SW 1271 (cell line): ENCODE measurements around the gene CACNG8.

Source experiments
- DNase-seq, 2 experiments: peaks; one replicate each; lab custom pipeline; 2025; lab: John Stamatoyannopoulos, UW

CACNG8 gene

DNA sequence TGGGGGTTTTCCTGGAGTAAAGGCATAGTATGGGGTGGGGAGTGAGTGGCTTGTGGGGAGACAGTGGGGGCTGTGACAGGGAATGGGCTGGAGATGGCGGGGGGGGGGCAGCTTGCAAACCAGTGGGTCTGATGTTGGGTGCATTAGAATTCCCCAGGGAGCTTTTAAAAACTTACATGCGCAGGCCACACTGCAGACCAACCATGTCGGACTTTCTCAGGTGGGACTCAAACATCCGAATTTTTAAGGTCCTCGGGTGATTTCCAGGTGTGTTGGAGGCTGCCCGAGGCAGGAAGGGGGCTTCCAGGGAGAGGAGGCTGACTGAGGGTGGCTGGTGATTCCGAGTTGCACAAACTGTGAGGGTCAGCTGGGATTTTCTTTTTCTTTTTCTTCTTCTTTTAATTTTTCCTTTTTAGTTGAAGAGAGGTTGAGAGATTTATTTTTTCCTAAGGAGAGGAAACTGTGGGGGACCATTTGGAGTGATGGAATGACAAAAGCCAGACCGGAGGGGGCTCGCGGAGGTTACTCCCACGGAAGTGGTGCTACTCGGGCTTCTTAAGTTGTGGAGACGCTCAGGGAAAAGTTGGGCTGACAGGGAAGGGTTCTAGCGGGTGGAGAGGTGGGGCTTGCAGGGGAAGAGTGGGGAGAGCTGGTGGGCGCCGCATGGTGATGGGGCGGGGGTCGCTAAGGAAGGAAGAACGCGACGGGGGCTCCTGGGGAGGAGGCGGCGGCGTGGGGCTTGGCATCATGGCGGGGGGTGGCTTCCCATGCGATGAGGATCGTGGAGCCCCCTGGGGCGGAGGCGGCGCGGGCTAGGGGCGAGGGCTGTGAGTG lies 997 bp upstream of the CACNG8 start:
- DNase-seq, result no peak

DNA sequence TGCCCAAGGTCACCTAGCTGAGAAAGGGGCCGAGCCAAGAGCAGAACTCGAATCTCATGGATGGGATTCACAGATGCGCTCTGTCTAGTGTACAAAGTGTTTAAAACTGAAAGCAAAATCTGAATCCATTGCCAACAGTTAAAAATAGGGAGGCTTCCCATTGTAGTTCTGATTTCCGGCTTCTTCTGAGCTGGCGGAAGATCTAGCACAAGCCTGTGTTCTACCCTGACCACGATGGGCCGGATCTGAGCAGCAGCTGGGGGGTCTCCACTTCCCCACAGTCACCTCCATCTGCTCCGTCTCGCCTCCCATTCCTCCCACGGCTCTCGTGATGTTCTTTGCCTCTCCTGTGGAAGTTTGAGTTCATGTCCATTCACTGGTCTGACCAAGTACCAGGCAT lies 2.4 kb downstream of the CACNG8 start:
- no peak for DNase-seq

DNA sequence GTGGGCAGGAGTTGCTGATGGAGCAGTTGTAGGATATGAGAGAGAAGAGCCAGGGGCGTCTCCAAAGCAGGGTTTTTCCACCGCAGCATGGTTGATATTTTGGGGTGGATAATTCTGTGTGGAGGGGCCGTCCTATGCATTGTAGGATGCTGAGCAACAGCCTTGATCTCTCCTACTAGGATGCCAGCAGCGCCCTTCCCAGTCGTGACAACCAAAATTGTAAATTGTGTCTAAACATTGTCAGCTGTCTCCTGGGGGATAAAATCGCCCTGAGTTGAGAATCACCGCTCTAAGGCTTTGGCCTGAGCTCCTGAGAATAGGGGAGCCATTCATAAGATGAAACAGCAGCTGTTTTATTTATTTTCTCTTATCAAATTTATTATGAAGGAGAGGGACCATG lies 4.2 kb downstream of the CACNG8 start:
- DNase-seq, result no peak

DNA sequence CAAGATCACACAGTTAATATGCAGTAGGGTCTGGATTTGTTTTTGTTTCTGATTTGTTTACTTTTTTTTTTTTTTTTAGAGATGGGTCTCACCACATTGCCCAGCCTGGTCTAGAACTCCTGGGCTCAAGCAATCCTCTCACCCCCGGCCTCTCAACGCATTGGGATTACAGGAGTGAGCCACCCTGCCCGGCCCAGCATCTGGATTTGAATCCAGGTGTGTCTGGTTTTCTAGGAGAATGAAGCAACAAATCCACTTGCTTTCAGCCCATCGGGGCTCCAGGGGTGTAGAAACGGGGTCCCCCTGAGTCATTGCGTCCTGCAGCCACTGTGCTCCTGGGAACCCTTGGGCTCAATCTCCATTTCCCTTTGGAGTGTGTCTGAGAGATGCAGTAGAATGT lies 6.6 kb downstream of the CACNG8 start:
- no peak for DNase-seq

DNA sequence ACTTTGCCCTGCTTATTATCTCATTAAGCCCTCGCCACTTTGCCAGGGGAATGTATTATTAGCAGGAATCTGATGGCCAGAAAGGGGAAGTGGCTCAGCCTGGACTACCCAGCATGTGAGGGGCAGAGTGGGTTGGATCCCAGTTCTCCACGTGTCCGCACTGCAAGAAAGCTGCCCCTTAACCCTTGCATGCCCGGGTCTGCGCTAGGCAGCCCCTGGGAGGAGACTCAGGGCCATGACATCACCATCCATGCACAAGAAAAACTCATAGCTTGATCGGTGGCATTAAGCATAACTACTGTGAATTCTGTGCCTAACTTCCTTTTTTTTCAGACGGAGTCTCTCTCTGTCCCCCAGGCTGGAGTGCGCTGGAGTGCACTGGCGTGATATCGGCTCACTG lies 8.9 kb downstream of the CACNG8 start:
- no peak for DNase-seq

DNA sequence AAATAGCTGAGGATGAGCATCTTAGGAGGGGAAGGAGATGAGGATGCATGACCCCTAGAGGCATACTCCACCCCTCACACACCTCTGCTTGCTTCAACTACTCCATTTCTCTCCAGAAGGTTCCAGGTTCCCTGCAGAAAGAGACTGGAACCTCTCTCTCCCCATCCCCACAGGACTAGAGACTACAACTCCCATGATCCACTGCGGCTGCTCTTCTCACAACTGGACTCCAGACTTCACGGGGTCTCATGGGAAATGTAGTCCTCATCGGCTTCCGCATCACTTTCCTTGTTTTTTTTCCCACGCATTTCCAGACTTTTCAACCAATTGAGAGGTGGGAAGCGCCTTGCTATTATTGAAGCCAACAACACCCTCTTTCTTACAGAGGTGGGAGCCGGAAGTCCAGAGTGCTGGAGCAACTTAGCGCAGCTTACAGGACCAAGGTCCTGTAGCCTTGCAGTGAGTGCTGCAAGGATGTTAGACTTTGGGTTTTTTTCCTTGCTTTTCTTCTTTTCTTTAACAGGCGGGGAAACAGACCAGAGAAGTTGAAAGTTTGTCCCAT lies 14.8 kb downstream of the CACNG8 start:
- peak; percentile 77 to 89 for DNase-seq

DNA sequence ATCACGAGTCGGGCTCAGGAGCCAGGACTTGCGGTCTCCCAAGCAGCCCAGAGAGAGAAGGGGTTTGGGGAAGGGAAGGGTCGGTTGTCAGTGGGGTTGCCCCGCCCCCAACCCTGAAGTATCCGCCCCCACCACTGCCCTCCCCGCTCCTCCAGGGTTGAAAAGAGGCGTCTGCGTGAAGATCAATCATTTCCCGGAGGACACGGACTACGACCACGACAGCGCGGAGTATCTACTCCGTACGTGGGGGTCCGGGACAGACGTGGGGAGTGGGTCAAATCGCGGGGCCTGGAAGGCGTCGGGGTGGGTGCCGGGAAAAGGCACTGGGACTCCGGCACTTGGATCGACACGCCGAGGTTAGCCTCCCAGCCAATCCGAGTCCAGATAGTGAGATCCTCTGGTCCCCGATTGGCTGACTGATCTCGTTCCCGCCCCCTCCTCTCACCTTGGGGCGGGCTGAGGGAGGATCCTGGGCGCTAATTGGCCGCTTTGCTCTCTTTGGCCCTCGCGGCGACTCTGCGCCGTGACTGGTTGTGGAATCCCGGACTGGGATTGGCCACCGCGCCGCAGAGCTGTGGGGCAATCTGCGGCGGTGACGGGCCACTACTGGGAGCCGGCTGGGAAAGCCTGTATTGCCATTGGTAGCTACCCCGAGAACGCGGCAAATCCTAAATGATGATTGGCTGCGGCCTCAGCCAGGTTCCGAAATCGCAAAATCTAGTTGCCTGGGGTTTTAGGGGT lies 15.4 kb downstream of the CACNG8 start:
- peak; percentile 78 to 97 for DNase-seq

DNA sequence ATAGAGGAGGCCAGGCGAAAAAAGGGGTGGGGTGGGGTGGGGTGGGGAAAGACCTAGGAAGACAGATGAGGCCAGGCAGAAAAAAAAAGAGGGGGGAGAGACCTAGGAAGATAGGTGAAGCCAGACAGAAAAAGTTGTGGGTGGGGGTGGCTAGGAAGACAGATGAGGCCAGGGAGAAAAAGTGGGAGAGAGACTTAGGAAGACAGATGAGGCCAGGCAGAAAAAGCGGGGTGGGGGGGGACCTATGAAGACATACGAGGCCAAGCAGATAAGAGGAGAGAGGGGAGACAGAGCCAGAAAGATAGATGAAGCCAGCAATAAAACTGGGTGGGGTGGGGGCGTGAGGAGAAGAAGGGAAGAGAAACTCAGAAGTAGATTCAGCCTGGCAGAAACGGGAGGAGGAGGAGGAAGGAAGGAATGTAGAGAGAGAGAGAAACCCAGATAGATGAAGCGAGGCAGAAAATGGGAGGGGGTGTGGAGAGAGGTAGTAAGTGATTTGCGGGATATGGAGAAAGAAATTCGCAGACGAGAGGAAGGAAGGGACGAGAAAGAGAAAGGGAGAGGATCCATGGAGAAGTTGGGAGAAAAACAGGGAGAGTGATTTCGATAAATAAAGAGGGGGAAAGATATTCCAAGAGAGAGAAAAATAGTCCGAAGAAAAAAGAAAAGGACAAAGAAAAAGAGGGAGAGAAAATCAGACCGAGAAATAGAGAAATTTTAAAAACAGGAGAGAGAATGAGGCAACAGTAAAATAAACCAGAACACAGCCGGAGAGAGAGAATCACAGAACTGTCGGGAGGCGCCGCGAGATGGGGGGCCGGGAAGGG lies 16.5 kb downstream of the CACNG8 start:
- no peak for DNase-seq

DNA sequence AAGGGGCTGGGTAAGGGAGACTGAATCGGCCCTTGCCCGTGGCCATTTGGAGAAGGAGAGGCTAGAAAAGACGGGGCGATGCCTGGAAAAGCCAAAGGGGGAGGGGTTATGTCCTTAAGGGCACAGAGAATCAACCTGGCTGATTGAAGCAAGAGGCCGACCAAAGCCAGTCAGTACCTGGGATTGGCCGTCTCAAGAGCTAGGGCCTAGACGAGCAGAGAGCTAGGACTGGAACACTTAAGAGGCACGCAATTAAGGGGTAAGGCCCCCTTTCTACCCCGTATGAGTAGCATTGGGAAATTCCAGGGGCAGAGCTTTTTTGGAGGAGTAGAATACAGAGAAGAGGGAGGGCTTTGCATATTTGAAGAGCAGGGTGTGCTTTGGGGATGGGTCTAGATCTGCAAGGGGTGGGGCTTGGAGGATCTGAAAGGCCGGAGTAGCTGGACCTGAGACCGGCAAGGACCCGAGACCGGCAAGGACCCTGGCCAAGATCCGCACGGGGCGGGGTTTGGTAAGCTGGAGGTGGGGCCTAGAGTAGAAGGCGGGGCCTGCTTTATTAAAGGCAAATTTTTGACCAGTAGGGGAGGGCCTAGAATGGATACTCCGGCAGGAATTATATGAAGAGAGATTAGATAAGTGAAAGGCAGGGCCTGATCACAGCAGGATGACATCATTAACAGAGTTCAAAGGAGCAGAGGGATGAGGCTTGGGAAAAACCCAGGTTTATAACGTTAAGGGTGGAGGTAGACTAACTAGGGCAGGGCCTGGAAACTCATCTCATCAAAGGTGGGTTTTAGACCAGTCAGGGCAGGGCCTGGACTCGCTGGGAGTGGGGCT lies 18.0 kb downstream of the CACNG8 start:
- peak; percentile 60 to 91 for DNase-seq

DNA sequence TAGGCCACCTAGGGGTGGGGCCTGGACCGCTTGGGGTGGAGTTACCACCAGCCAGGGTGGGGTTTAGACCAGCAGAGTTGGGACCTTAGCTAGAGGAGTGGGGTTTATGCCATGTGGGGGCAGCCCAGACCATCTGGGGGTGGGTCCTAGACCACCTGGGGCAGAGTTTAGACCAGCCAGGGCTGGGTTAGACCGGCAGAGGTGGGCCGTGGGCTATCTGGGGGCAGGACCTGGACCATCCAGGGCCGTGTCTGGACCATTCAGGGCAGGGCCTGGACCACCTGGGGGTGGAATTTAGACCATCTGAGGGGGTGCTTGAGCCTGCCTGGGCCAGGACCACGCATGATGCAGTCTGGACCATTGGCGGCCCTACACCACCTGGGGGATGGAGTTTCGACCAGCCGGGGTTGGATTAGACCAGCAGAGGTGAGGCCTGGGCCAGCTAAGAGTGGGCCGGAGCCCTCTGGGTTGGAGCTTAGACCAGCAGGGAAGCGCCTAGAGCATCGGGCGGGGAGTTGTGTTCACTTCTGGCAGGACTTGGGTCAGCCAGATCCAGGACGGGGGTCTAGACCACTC lies 18.7 kb downstream of the CACNG8 start:
- DNase-seq, result no peak

DNA sequence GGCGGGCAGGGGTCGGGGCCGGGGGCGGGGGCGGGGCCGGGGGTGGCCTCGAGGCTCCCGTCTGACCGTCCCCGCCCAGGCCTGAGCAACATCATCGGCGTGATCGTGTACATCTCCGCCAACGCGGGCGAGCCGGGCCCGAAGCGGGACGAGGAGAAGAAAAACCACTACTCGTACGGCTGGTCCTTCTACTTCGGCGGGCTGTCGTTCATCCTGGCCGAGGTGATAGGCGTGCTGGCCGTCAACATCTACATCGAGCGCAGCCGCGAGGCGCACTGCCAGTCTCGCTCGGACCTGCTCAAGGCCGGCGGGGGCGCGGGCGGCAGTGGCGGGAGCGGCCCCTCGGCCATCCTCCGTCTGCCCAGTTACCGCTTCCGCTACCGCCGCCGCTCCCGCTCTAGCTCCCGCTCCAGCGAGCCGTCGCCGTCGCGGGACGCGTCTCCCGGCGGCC lies 19.3 kb downstream of the CACNG8 start:
- no peak for DNase-seq

DNA sequence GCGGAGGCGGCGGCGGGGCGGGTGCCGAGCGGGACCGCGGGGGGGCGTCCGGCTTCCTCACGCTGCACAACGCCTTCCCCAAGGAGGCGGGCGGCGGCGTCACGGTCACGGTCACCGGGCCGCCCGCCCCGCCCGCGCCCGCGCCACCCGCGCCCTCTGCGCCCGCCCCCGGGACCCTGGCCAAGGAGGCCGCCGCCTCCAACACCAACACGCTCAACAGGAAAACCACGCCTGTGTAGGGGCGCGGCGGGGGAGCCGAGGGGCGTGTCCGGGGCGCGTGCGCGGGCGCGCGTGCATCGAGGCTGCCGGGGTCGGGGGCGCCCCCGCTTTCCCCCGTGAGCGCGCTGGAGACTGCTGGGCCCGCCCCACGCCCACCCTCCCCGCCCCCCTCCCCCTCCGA lies 19.9 kb downstream of the CACNG8 start:
- DNase-seq, result peak in 1 of 2 experiments; percentile 47

DNA sequence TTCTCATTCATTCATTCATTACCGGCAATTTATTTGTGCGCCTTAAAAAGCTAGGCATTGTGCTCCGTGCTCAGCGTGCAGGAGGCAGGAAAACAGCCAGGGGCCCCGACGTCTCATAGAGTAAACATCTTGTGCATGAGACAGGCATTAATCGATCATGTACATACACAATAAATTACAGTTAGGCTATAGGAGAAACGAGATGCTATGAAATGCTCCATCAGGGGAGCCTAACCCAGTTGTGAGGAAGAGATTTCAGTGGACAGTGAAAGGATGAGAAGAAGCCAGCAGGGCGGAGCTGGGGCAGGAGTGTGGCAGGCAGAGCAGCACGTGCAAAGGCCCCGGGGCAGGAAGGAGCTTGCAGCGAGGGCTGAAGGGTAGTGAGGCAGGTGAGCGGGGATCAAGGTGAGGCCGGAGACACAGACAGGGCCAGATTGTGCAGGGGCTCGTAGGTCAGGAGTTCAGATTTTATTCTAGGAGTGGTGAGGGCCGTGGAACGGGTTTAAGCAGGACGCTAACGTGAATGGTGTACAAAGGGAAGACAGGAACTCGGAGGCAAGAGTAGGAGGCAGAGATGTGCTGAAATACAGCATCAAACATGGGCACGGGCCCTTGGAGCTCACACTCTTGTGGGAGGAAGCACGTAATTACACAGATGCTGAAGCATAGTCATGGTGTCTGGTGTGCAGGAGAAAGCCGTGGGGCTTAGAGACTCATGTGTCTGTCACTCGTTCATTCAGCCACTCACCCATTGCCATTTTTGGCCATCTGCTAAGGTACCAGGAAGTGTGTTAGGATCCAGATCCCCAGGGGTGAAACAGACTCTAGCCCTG lies 20.9 kb downstream of the CACNG8 start:
- DNase-seq, result no peak

DNA sequence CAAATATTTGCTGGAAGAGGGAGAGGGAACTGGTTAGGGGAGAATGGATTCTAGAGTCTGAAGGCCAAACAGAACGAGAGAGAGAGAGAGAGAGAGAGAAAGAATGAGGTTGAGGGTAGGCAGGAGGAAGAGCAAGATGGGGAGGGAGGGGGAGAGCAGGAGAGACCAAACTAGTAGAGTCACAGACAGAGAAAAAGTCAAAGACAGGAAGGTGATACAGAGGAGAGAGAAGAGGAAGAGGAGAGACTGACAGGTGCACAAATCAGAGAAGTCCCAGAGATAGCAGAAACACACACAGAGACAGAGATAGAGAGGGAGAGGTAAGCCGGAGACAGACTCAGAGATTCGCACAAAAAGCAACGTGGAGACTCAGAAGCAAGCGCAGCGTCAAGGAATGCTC lies 23.1 kb downstream of the CACNG8 start:
- DNase-seq, result no peak

DNA sequence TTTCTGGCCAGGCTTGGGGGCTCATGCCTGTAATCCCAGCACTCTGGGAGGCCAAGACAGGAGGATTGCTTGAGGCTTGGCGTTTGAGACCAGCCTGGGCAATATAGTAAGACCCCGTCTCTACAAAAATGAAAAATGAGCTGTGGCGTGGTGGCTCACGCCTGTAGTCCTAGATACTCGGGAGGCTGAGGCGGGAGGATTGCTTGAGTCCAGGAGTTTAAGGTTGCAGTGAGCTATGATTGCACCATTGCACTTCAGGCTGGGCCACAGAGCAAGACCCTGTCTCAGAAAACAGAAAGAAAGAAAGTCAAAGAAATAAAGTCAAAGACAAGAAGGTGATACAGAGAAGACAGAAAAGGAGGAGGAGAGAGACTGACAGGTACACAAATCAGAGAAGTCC lies 26.2 kb downstream of the CACNG8 start:
- no peak for DNase-seq

DNA sequence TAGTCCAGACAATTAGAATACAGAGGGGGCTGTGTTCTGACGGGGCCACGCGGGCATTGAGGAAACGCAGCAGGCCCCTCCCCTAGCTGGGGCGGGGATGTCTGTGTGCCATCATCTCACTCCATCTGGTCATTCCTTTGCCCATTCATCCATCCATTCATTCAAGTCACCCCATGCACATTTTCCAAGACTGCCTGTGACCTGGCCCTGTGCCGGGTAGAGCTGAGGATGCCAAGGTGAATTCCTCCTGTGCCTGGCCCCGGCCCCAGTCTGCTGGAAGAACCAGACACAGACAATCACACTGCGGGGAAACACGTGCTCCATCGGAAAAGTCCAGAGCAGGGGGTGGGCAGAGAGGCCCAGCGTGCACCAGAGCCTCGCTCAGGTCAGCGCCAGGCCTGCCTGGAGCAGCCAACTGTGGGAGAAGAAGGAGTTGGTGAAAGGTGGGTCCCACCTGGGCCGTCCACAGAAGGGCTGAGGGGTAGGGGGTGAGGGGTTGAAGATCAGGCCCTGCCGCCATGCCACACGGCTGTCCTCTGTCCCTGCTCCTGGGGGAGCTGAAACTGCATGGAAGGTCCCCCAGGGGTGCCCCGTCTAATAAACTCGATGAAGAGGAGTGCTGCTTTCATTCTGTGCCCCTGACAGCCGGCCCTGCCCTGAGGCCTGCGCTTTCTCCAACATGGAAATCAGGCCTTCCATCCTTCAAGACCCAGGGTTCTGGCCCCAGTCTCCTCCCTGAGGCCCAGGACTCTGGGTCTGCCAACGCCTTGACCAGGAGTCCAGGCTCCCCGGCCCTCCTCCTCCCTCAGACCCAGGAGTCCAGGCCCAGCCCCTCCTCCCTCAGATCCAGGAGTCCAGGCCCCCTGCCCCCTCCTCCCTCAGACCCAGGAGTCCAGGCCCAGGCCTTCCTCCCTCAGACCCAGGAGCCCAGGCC lies 27.1 kb downstream of the CACNG8 start:
- no peak for DNase-seq

DNA sequence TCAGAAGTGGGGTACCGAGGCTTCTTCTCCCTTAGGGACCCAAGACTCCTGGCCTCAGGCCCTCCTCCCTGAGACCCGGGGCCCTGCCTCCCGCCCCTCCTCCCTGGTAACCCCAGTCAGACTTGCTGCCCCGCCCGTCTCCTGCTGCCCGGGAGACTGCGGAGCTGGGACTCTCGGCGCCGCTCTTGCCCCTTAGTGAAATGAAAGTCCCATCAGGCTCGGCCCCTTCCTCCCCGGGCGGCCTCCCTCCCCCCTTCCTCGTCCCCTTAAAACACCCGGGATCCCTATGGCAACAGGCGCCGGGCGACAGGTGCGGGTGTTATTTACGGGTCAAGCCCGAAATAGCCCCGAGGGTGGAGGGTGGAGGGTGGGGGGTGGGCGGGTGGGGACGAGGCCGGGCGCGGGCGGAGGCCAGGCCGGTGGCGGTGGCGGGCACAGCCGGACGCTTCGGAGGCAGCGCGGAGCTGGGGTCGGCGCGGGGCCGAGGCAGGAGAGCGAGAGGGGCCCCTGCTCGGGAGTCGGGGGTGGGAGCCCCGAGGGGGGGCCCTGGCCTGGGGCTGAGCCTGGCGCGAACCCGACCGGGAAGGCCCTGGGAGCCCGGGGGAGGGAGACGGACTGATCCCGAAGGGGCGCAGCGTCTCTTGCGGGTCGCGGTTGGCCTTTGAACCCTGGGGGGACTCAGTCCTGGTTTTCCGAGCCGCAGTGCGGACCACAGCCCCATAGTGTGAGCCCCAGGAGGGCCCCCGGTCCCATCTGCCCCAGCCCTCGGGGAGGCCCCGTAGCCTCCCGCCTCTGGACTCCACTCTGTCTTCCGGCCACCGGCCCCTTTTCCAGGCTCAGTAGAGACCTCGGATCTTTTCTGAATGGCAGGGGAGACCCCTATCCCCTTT lies 28.7 kb downstream of the CACNG8 start, which contains the start of gene CACNG6:
CACNG6 (plus strand) TSS at position 414 of the 890 bp plus-strand sequence. CDS start 1,241 bp downstream, outside the sequence.
- DNase-seq, result peak in 1 of 2 experiments; percentile 53

DNA sequence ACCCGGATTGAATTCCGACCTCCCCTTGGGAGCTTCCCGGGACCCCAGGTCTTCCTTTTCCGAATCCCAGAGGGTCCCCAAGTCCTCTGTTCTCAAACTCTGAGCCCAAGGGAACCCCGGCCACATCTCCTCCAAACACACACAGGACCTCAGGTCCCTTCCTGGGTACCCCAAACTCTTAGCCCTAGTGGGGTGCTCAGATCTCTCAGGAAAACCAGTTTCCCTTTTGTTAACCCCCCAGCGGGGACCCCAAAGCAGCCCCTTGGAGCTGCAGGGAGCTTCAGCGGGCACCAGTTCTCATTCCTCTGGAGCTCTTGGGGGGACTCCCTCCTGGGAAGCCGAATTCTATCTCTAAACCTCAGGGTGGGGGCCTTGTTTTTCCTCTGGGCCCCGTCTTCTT lies 29.5 kb downstream of the CACNG8 start:
- no peak for DNase-seq
